Measurements from ENCODE around the gene USP13.

USP13 gene

GRCh38 chr3:179716811-179717210 lies 64.0 kb downstream of the USP13 start:
- no peak overlapping the region for H3K27ac ChIP-seq
- no peak for TF ChIP-seq CTCF (conservative IDR thresholded peaks at IDR 0.05)

GRCh38 chr3:179717219-179717618 lies 64.4 kb downstream of the USP13 start:
- H3K27ac ChIP-seq: no peak overlapping the region
- no peak for TF ChIP-seq CTCF (conservative IDR thresholded peaks at IDR 0.05)

- TF ChIP-seq CTCF (conservative IDR thresholded peaks at IDR 0.05): no peak
- H3K27ac ChIP-seq: no peak overlapping the region
These were observed 66.4 kb downstream of the USP13 start for GRCh38 chr3:179719048-179719734.

GRCh38 chr3:179720196-179720595 lies 67.4 kb downstream of the USP13 start:
- H3K27ac ChIP-seq: no peak overlapping the region
- TF ChIP-seq CTCF (conservative IDR thresholded peaks at IDR 0.05): no peak

GRCh38 chr3:179723617-179724016 lies 70.8 kb downstream of the USP13 start:
- no peak for TF ChIP-seq CTCF (conservative IDR thresholded peaks at IDR 0.05)
- no peak overlapping the region for H3K27ac ChIP-seq

- no peak overlapping the region for H3K27ac ChIP-seq
- TF ChIP-seq CTCF (conservative IDR thresholded peaks at IDR 0.05): no peak
These were observed 73.3 kb downstream of the USP13 start for GRCh38 chr3:179726075-179726699.

- H3K27ac ChIP-seq: no peak overlapping the region
- no peak for TF ChIP-seq CTCF (conservative IDR thresholded peaks at IDR 0.05)
These were observed 76.2 kb downstream of the USP13 start for GRCh38 chr3:179729086-179729485.
